Gastrocnemius medialis (tissue), 4 donors: ENCODE data around the gene SGMS1. TPM values are rescaled to one million over a fixed set of nuclear protein-coding genes. Genes with fewer than 3 reads are reported as not detected.

Source experiments
- ATAC-seq, 2 donors: fragments of 150-250 bp; one replicate each; pipeline ENCODE4 v1.9.1; 2016
- DNase-seq, 2 donors: peaks; one replicate each; pipeline ENCODE4 v3.0.0-alpha.2; 2019
- H3K27ac ChIP-seq, 4 donors: fragments of 200-600 bp; sonication (generic); 1 replicate in 1 of 4; 2 replicates in 3 of 4; pipeline ENCODE4 v1.5.1; 2016 to 2018; ENCODE audit warnings: mild to moderate bottlenecking in 2 of 4, moderate library complexity in 1 of 4
- H3K27me3 ChIP-seq, 3 donors: fragments of 200-600 bp; sonication (generic) in 2 of 3; 1 replicate in 1 of 3; 2 replicates in 2 of 3; pipeline versions ENCODE4 v1.5.1 to v1.6.0; 2016 to 2019; ENCODE audit warnings: mild to moderate bottlenecking in 1 of 3, moderate library complexity in 1 of 3
- H3K36me3 ChIP-seq, 2 donors: fragments of 200-600 bp; sonication (generic) in 1 of 2; one replicate each; pipeline ENCODE4 v1.5.1; 2017 to 2018
- H3K4me1 ChIP-seq, 2 donors: fragments of 200-600 bp; sonication (generic) in 1 of 2; one replicate each; pipeline ENCODE4 v1.5.1; 2016 to 2017; ENCODE audit warnings: mild to moderate bottlenecking in 2 of 2
- H3K4me3 ChIP-seq, 4 donors: fragments of 200-600 bp; sonication (generic) in 3 of 4; 1 replicate in 1 of 4; 2 replicates in 3 of 4; pipeline ENCODE4 v1.5.1; 2016 to 2019; ENCODE audit warnings: mild to moderate bottlenecking in 2 of 4
- H3K9me3 ChIP-seq, 3 donors: fragments of 200-600 bp; sonication (generic) in 2 of 3; 1 replicate in 1 of 3; 2 replicates in 2 of 3; pipeline ENCODE4 v1.5.1; 2016 to 2019
- CTCF ChIP-seq, 5 experiments: fragments of 450-650 bp in 3 of 5; fragments of 200-600 bp in 2 of 5; sonication (generic) in 2 of 5; IDR thresholded peaks in 4 of 5; conservative IDR thresholded peaks in 1 of 5; 1 replicate in 4 of 5; 2 replicates in 1 of 5; pipeline ENCODE4 v1.5.1; 2016 to 2019; ENCODE audit warnings: antibody characterized with exemption in 5 of 5, mild to moderate bottlenecking in 3 of 5, moderate library complexity in 3 of 5
- POLR2A ChIP-seq, 2 donors: fragments of 450-650 bp; IDR thresholded peaks; one replicate each; pipeline ENCODE4 v1.6.1; 2017; ENCODE audit warnings: antibody characterized with exemption in 2 of 2, mild to moderate bottlenecking in 2 of 2, moderate library complexity in 2 of 2
- in situ Hi-C, 4 donors: fragments of 200-750 bp; cut with MboI; loops; one replicate each; pipeline versions ENCODE4 v1.15.0 to v1.8.0; 2017; ENCODE audit warnings: low sequenced_read_pairs in 4 of 4
- intact Hi-C: fragments of 100-400 bp; cut with DNase I; formaldehyde crosslinking; loops from one replicate; pipeline ENCODE4 v1.15.1; 2023; ENCODE audit warnings: low total_unique reads
- total RNA-seq, 4 donors: library from RNA; depleted of rRNA; stranded (reverse); fragments of >200 nt; gene quantifications; one replicate each; pipeline versions ENCODE4 v1.1.0 to v1.2.3, GENCODE V29; 2016

Gene SGMS1
- total RNA-seq, 4 donors from 2014 or later: 17.6 to 30.7 (median 25.0) TPM

- Histone ChIP-seq H3K9me3 (no peaks in the 10 kb centered on the region), H3K4me1 (peaks cover 0 to 20% of the 10 kb centered on the region in 2 donors), H3K4me3 (no peak overlapping the region), H3K36me3 (no peaks in the 10 kb centered on the region), H3K27ac (no peak overlapping the region), H3K27me3 (no peaks in the 10 kb centered on the region)
- in situ Hi-C loops: no loop called here
- TF ChIP-seq POLR2A (IDR thresholded peaks at IDR 0.05): no peak
- TF ChIP-seq CTCF (IDR thresholded peaks at IDR 0.05 in 4 of 5, conservative IDR thresholded peaks at IDR 0.05 in 1 of 5): no peak
- DNase-seq (no peak), ATAC-seq (no peak)
- intact Hi-C loops: no loop called here
Measured at GRCh38 chr10:50513956-50514355, 109.8 kb downstream of the SGMS1 start.

GRCh38 chr10:50512743-50513416 is 110.9 kb downstream of the SGMS1 start:
- Histone ChIP-seq H3K4me3 (no peak overlapping the region), H3K27me3 (no peaks in the 10 kb centered on the region), H3K9me3 (no peaks in the 10 kb centered on the region), H3K36me3 (no peaks in the 10 kb centered on the region), H3K4me1 (peaks cover 0 to 30% of the 10 kb centered on the region in 2 donors), H3K27ac (no peak overlapping the region)
- intact Hi-C loops (no loop called here), in situ Hi-C loops (no loop called here)
- DNase-seq (no peak), ATAC-seq (no peak)
- TF ChIP-seq POLR2A (IDR thresholded peaks at IDR 0.05): no peak
- TF ChIP-seq CTCF (IDR thresholded peaks at IDR 0.05 in 4 of 5, conservative IDR thresholded peaks at IDR 0.05 in 1 of 5): no peak

GRCh38 chr10:50512214-50512595 is 111.6 kb downstream of the SGMS1 start:
- no peak for DNase-seq
- no peaks in the 10 kb centered on the region for H3K36me3 ChIP-seq
- in situ Hi-C loops (no loop called here), intact Hi-C loops (no loop called here)
- no peak for TF ChIP-seq CTCF (IDR thresholded peaks at IDR 0.05 in 4 of 5, conservative IDR thresholded peaks at IDR 0.05 in 1 of 5)
- TF ChIP-seq POLR2A (IDR thresholded peaks at IDR 0.05): no peak
- H3K4me3 ChIP-seq: no peak overlapping the region
- H3K4me1 ChIP-seq: peaks cover 0 to 36% of the 10 kb centered on the region in 2 donors
- H3K27me3 ChIP-seq: no peaks in the 10 kb centered on the region
- H3K9me3 ChIP-seq: no peaks in the 10 kb centered on the region
- H3K27ac ChIP-seq: no peak overlapping the region
- no peak for ATAC-seq

GRCh38 chr10:50511492-50512213 is 112.1 kb downstream of the SGMS1 start:
- in situ Hi-C loops (no loop called here), intact Hi-C loops (no loop called here)
- peaks cover 0 to 37% of the 10 kb centered on the region in 2 donors for H3K4me1 ChIP-seq
- no peak overlapping the region for H3K27ac ChIP-seq
- H3K27me3 ChIP-seq: no peaks in the 10 kb centered on the region
- no peaks in the 10 kb centered on the region for H3K36me3 ChIP-seq
- DNase-seq (no peak), ATAC-seq (no peak)
- no peak overlapping the region for H3K4me3 ChIP-seq
- no peak for TF ChIP-seq CTCF (IDR thresholded peaks at IDR 0.05 in 4 of 5, conservative IDR thresholded peaks at IDR 0.05 in 1 of 5)
- no peak for TF ChIP-seq POLR2A (IDR thresholded peaks at IDR 0.05)
- H3K9me3 ChIP-seq: no peaks in the 10 kb centered on the region
